Activated gamma-delta T cell treated with Interleukin-2 at 50 U/mL for 16 hours (primary cell): Measurements from ENCODE around the gene TNS3.
"Not testable (repeated sequence)": the region's sequence is repeated elsewhere in the genome, so short reads cannot be mapped to it uniquely, and the experiment has no call there.

Source experiments
- DNase-seq: peaks from one replicate; pipeline ENCODE4 v3.0.0-alpha.2; 2020

TNS3 gene

GRCh38 chr7:47266131-47266706 lies 315.7 kb downstream of the TNS3 start:
- DNase-seq = no peak

GRCh38 chr7:47265621-47266020 lies 316.3 kb downstream of the TNS3 start:
- DNase-seq = no peak

- no peak for DNase-seq
These were observed 317.8 kb downstream of the TNS3 start for GRCh38 chr7:47264021-47264651.

GRCh38 chr7:47262881-47263280 lies 319.0 kb downstream of the TNS3 start:
- DNase-seq = no peak

GRCh38 chr7:47262160-47262559 lies 319.8 kb downstream of the TNS3 start:
- DNase-seq = not testable (repeated sequence)

GRCh38 chr7:47260270-47260669 lies 321.6 kb downstream of the TNS3 start:
- DNase-seq = no peak

GRCh38 chr7:47259682-47260081 lies 322.2 kb downstream of the TNS3 start:
- no peak for DNase-seq

- no peak for DNase-seq
These were observed 323.1 kb downstream of the TNS3 start for GRCh38 chr7:47258798-47259197.

- no peak for DNase-seq
These were observed 325.9 kb downstream of the TNS3 start for GRCh38 chr7:47256016-47256415.

GRCh38 chr7:47255441-47255840 lies 326.5 kb downstream of the TNS3 start:
- no peak for DNase-seq

- no peak for DNase-seq
These were observed 326.9 kb downstream of the TNS3 start for GRCh38 chr7:47255007-47255406.

- peak; percentile 27 for DNase-seq
These were observed 327.6 kb downstream of the TNS3 start for GRCh38 chr7:47254081-47254977.

- DNase-seq = no peak
These were observed 328.2 kb downstream of the TNS3 start for GRCh38 chr7:47253650-47254080.

GRCh38 chr7:47252675-47253074 lies 329.2 kb downstream of the TNS3 start:
- DNase-seq = no peak

- no peak for DNase-seq
These were observed 332.6 kb downstream of the TNS3 start for GRCh38 chr7:47249361-47249760.

GRCh38 chr7:47248797-47249196 lies 333.1 kb downstream of the TNS3 start:
- DNase-seq = no peak

GRCh38 chr7:47247132-47247531 lies 334.8 kb downstream of the TNS3 start:
- DNase-seq = no peak

GRCh38 chr7:47244692-47245091 lies 337.2 kb downstream of the TNS3 start:
- no peak for DNase-seq

GRCh38 chr7:47241112-47242065 lies 340.5 kb downstream of the TNS3 start:
- no peak for DNase-seq

- DNase-seq = no peak
These were observed 341.9 kb downstream of the TNS3 start for GRCh38 chr7:47239931-47240421.

GRCh38 chr7:47239034-47239433 lies 342.9 kb downstream of the TNS3 start:
- no peak for DNase-seq

GRCh38 chr7:47236480-47237129 lies 345.3 kb downstream of the TNS3 start:
- DNase-seq = no peak
